Heart left ventricle (tissue), 16 donors: Measurements from ENCODE around the gene STPG2. TPM values are rescaled to one million over a fixed set of nuclear protein-coding genes. Genes with fewer than 3 reads are reported as not detected.
"Not testable (repeated sequence)": the region's sequence is repeated elsewhere in the genome, so short reads cannot be mapped to it uniquely, and the experiment has no call there.

Experiments used
- ATAC-seq, 4 donors: fragments of 200-7000 bp; cut with Tn5 transposase; one replicate each; pipeline ENCODE4 v1.9.1; 2020 to 2022; ENCODE audit warnings: moderate library complexity in 4 of 4, mild to moderate bottlenecking in 3 of 4, moderate number of reproducible peaks in 1 of 4
- DNase-seq, 5 donors: peaks; one replicate each; pipeline ENCODE4 v3.0.0-alpha.2; 2020
- H3K27ac ChIP-seq, 12 donors: fragments of 200-600 bp; sonication (generic) in 4 of 12; one replicate each; pipeline versions ENCODE4 v1.5.0 to v1.8.0; 2016 to 2022; ENCODE audit warnings: mild to moderate bottlenecking in 2 of 12
- H3K27me3 ChIP-seq, 9 donors: fragments of 200-600 bp; sonication (generic) in 2 of 9; one replicate each; pipeline versions ENCODE4 v1.5.1 to v1.8.0; 2016 to 2022; ENCODE audit warnings: mild to moderate bottlenecking in 3 of 9
- H3K36me3 ChIP-seq, 9 donors: fragments of 200-600 bp; sonication (generic) in 2 of 9; one replicate each; pipeline versions ENCODE4 v1.5.0 to v1.8.0; 2018 to 2022; ENCODE audit warnings: mild to moderate bottlenecking in 2 of 9
- H3K4me1 ChIP-seq, 12 donors: fragments of 200-600 bp; sonication (generic) in 4 of 12; one replicate each; pipeline versions ENCODE4 v1.5.0 to v1.8.0; 2016 to 2022; ENCODE audit warnings: mild to moderate bottlenecking in 3 of 12
- H3K4me3 ChIP-seq, 12 donors: fragments of 200-600 bp; sonication (generic) in 4 of 12; one replicate each; pipeline versions ENCODE4 v1.5.0 to v1.8.0; 2017 to 2022; ENCODE audit warnings: mild to moderate bottlenecking in 9 of 12, moderate library complexity in 4 of 12
- H3K9me3 ChIP-seq, 12 donors: fragments of 200-600 bp; sonication (generic) in 4 of 12; one replicate each; pipeline versions ENCODE4 v1.5.0 to v1.8.0; 2016 to 2022; ENCODE audit warnings: mild to moderate bottlenecking in 1 of 12
- CTCF ChIP-seq, 12 donors: fragments of 200-600 bp; sonication (generic) in 4 of 12; IDR thresholded peaks; one replicate each; pipeline versions ENCODE4 v1.5.0 to v1.8.0; 2018 to 2022; ENCODE audit warnings: antibody characterized with exemption in 12 of 12, mild to moderate bottlenecking in 5 of 12
- POLR2A ChIP-seq, 2 donors: fragments of 450-650 bp; IDR thresholded peaks; one replicate each; pipeline ENCODE4 v1.6.1; 2017; ENCODE audit warnings: antibody characterized with exemption in 2 of 2, mild to moderate bottlenecking in 2 of 2, moderate library complexity in 2 of 2
- WGBS, 4 donors: extraction: QIAGEN DNeasy Blood & Tissue Kit in 2 of 4; methylation state at CpG; one replicate each; pipeline versions ENCODE4 v1.1.5 to v1.1.7; 2013 to 2018; 5-methylcytosine and 5-hydroxymethylcytosine counted together
- intact Hi-C, 10 donors: fragments of 100-400 bp; cut with DNase I; formaldehyde crosslinking; loops; one replicate each; pipeline versions ENCODE4 v1.11.1 to v1.14.2; 2022
- polyA plus RNA-seq, 2 donors: library from polyadenylated mRNA; stranded (reverse); fragments of 200-250 nt; gene quantifications; one replicate each; pipeline ENCODE4 v1.2.3, GENCODE V29; 2013
- total RNA-seq, 9 donors: library from RNA; depleted of rRNA in 2 of 9; stranded (reverse); fragments of >200 nt in 2 of 9; fragmentation: NEBNext Ultra II Directional in 3 of 9; extraction: Animal tissue kit (Norgen Biotek cat#: 25700) in 3 of 9; gene quantifications; one replicate each; pipeline versions ENCODE4 v1.1.0 to v1.2.4, GENCODE V29; 2016 to 2023
- donor health status: ischemic (EF 13 %, LVEDD 7.1; RV severe dilation, severe dysfunction).
- donor health status: healthy with polysubstance abuse.
- donor health status: DM: no; HTN: yes; CAD: no.
- donor health status: DM: no; HTN: no; CAD: no.
- donor health status: ischemic (EF 25% LVEDD 6.9; RV normal size, moderate dysfunction).
- donor health status: ischemic (EF 25% LVEDD 5.7; RV mildly dilated, moderate dysfunction).
- donor health status: healthy.
- donor health status: DM: yes; HTN: yes; CAD: no.
- donor health status: ischemic (EF 35%, LVEDD 5.7; RV mildly dilated, moderate dysfunction).
- donor health status: nonischemic (EF 11% LVEDD 7.7; RV severe dilation, severe dysfunction).
- donor health status: DM: yes; HTN: yes; CAD: no.
- donor health status: PGD.
- donor health status: ischemic (EF 29% LVEDD 5.4; RV normal size, mild dysfunction).
- donor health status: nonischemic (EF 23%, LVEDD 6.1; RV moderate dilation, normal function).

Gene STPG2
- total and polyA plus RNA-seq, 11 donors, result 0.16 to 0.71 (median 0.32) TPM; not detected in 4

GRCh38 chr4:97639961-97640360, 503.3 kb downstream of the STPG2 start:
- Histone ChIP-seq H3K9me3 (no peaks in the 10 kb centered on the region), H3K27me3 (no peaks in the 10 kb centered on the region), H3K4me1 (peaks cover 0 to 5% (median 0%) of the 10 kb centered on the region in 12 donors), H3K27ac (no peak overlapping the region), H3K4me3 (no peak overlapping the region), H3K36me3 (no peaks in the 10 kb centered on the region)
- intact Hi-C loops, result no loop called here
- WGBS, 4 donors, result 90 to 95% (median 94%) methylated on average over 1 of the region's 1 CpG
- ATAC-seq (no peak), DNase-seq (no peak)
- TF ChIP-seq POLR2A (IDR thresholded peaks at IDR 0.05) (no peak), CTCF (IDR thresholded peaks at IDR 0.05) (no peak)

GRCh38 chr4:97633831-97634230, 509.4 kb downstream of the STPG2 start:
- intact Hi-C loops, H3K27me3 ChIP-seq, H3K4me1 ChIP-seq, H3K27ac ChIP-seq, DNase-seq, ATAC-seq, H3K4me3 ChIP-seq, H3K9me3 ChIP-seq, H3K36me3 ChIP-seq: not testable (repeated sequence)
- WGBS, 4 donors, result 63 to 72% (median 67%) methylated on average over 6 to 8 of the region's 8 CpGs

GRCh38 chr4:97627750-97628149, 515.5 kb downstream of the STPG2 start:
- DNase-seq (no peak), ATAC-seq (no peak)
- TF ChIP-seq POLR2A (IDR thresholded peaks at IDR 0.05) (no peak), CTCF (IDR thresholded peaks at IDR 0.05) (no peak)
- Histone ChIP-seq H3K4me3 (no peak overlapping the region), H3K36me3 (no peaks in the 10 kb centered on the region), H3K9me3 (peaks cover 0 to 11% (median 0%) of the 10 kb centered on the region in 12 donors), H3K4me1 (no peaks in the 10 kb centered on the region), H3K27me3 (no peaks in the 10 kb centered on the region), H3K27ac (no peak overlapping the region)
- intact Hi-C loops, result no loop called here
- 64 to 80% (median 68%) methylated on average over 4 of the region's 4 CpGs for WGBS, 4 donors

GRCh38 chr4:97624204-97624603, 519.1 kb downstream of the STPG2 start:
- no peak for ATAC-seq
- no peaks in the 10 kb centered on the region for H3K36me3 ChIP-seq
- WGBS, 4 donors, result 80 to 90% (median 86%) methylated on average over 4 of the region's 4 CpGs

More at GRCh38 chr4:97624204-97624603, 519.1 kb downstream of the STPG2 start:
- no peak for DNase-seq
- TF ChIP-seq POLR2A (IDR thresholded peaks at IDR 0.05) (no peak), CTCF (IDR thresholded peaks at IDR 0.05) (no peak)
- Histone ChIP-seq H3K4me3 (no peak overlapping the region), H3K27me3 (no peaks in the 10 kb centered on the region), H3K27ac (no peak overlapping the region), H3K4me1 (no peaks in the 10 kb centered on the region), H3K9me3 (peaks cover 0 to 15% (median 0%) of the 10 kb centered on the region in 12 donors)
- intact Hi-C loops, result no loop called here
